SK-N-SH treated with all-trans-retinoic acid at 6 μM for 48 hours (cell line): Measurements from ENCODE around the gene FXR2.

Source experiments
- BACH2 ChIP-seq: fragments of 250-450 bp; sonication (Bioruptor Pico); IDR thresholded peaks from 2 replicates; pipeline ENCODE4 v1.9.0; 2021; ENCODE audit warnings: mild to moderate bottlenecking, borderline replicate concordance
- ESRRG ChIP-seq: fragments of 250-450 bp; sonication (Bioruptor Pico); IDR thresholded peaks from 2 replicates; pipeline ENCODE4 v1.6.1; 2021; ENCODE audit warnings: mild to moderate bottlenecking
- OSR1 ChIP-seq: fragments of 250-450 bp; sonication (Bioruptor Pico); IDR thresholded peaks from 2 replicates; pipeline ENCODE4 v1.8.0; 2022; ENCODE audit warnings: moderate library complexity, mild to moderate bottlenecking, inconsistent platforms
- POU6F1 ChIP-seq: fragments of 250-450 bp; sonication (Bioruptor Pico); IDR thresholded peaks from 2 replicates; pipeline ENCODE4 v1.8.0; 2021; ENCODE audit warnings: low read depth, mild to moderate bottlenecking, moderate library complexity, borderline replicate concordance
- RARB ChIP-seq: fragments of 250-450 bp; sonication (Bioruptor Pico); IDR thresholded peaks from 2 replicates; pipeline ENCODE4 v1.8.0; 2021; ENCODE audit warnings: mild to moderate bottlenecking, moderate library complexity
- TCF4 ChIP-seq: fragments of 250-450 bp; sonication (Bioruptor Pico); IDR thresholded peaks from 2 replicates; pipeline ENCODE4 v1.8.0; 2021; ENCODE audit warnings: mild to moderate bottlenecking, moderate library complexity, borderline replicate concordance
- TOX ChIP-seq: fragments of 250-450 bp; sonication (Bioruptor Pico); IDR thresholded peaks from 2 replicates; pipeline ENCODE4 v1.8.0; 2021; ENCODE audit warnings: mild to moderate bottlenecking, moderate library complexity, borderline replicate concordance
- ZC3H10 ChIP-seq: fragments of 250-450 bp; sonication (Bioruptor Pico); IDR thresholded peaks from 2 replicates; pipeline ENCODE4 v1.5.1; 2021; ENCODE audit warnings: mild to moderate bottlenecking, moderate library complexity
- ZFP3 ChIP-seq: fragments of 250-450 bp; sonication (Bioruptor Pico); IDR thresholded peaks from 2 replicates; pipeline ENCODE4 v1.5.0; 2020; ENCODE audit warnings: mild to moderate bottlenecking, moderate library complexity
- ZFP30 ChIP-seq: fragments of 450-650 bp; formaldehyde crosslinking; IDR thresholded peaks from 2 replicates; pipeline ENCODE4 v1.5.0; 2022; ENCODE audit warnings: mild to moderate bottlenecking, moderate library complexity
- ZNF565 ChIP-seq: fragments of 450-650 bp; formaldehyde crosslinking; conservative IDR thresholded peaks from 2 replicates; pipeline ENCODE4 v1.5.0; 2020; ENCODE audit warnings: low read depth, mild to moderate bottlenecking, moderate library complexity
- TF ChIP-seq, protein P1 (sequence below): fragments of 250-450 bp; sonication (Bioruptor Pico); IDR thresholded peaks from 2 replicates; pipeline ENCODE4 v1.8.0; 2020; ENCODE audit warnings: mild to moderate bottlenecking, moderate library complexity, borderline replicate concordance

GRCh38 chr17:7573324-7574080 lies 41.2 kb downstream of the FXR2 start:
- TF ChIP-seq TOX (CRISPR knock-in tag), result no peak
- TF ChIP-seq BACH2 (CRISPR knock-in tag), result no peak
- no peak for TF ChIP-seq RARB (CRISPR knock-in tag)
- peak; percentile 23; the same call in 1 of the 2 replicates for TF ChIP-seq ZFP30 (CRISPR knock-in tag)
- TF ChIP-seq ZC3H10 (CRISPR knock-in tag), result no peak
- TF ChIP-seq TCF4 (CRISPR knock-in tag), result no peak
- TF ChIP-seq ESRRG (CRISPR knock-in tag), result peak; percentile 62; the same call in 1 of the 2 replicates
- no peak for TF ChIP-seq OSR1 (CRISPR knock-in tag)
- TF ChIP-seq ZFP3 (CRISPR knock-in tag), result no peak
- TF ChIP-seq ZNF565 (CRISPR knock-in tag), result no peak
- TF ChIP-seq POU6F1 (CRISPR knock-in tag), result no peak
- TF ChIP-seq, protein P1, sequence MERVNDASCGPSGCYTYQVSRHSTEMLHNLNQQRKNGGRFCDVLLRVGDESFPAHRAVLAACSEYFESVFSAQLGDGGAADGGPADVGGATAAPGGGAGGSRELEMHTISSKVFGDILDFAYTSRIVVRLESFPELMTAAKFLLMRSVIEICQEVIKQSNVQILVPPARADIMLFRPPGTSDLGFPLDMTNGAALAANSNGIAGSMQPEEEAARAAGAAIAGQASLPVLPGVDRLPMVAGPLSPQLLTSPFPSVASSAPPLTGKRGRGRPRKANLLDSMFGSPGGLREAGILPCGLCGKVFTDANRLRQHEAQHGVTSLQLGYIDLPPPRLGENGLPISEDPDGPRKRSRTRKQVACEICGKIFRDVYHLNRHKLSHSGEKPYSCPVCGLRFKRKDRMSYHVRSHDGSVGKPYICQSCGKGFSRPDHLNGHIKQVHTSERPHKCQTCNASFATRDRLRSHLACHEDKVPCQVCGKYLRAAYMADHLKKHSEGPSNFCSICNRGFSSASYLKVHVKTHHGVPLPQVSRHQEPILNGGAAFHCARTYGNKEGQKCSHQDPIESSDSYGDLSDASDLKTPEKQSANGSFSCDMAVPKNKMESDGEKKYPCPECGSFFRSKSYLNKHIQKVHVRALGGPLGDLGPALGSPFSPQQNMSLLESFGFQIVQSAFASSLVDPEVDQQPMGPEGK (CRISPR knock-in tag), result no peak; the same call in 1 of the 2 replicates
